T-helper 9 cell (primary cell): ENCODE results near the gene HDAC7.
"Not testable (repeated sequence)": the region's sequence is repeated elsewhere in the genome, so short reads cannot be mapped to it uniquely, and the experiment has no call there.

Experiments used
- DNase-seq: peaks from one replicate; pipeline ENCODE4 v3.0.0-alpha.2; 2020

The HDAC7 gene

DNA sequence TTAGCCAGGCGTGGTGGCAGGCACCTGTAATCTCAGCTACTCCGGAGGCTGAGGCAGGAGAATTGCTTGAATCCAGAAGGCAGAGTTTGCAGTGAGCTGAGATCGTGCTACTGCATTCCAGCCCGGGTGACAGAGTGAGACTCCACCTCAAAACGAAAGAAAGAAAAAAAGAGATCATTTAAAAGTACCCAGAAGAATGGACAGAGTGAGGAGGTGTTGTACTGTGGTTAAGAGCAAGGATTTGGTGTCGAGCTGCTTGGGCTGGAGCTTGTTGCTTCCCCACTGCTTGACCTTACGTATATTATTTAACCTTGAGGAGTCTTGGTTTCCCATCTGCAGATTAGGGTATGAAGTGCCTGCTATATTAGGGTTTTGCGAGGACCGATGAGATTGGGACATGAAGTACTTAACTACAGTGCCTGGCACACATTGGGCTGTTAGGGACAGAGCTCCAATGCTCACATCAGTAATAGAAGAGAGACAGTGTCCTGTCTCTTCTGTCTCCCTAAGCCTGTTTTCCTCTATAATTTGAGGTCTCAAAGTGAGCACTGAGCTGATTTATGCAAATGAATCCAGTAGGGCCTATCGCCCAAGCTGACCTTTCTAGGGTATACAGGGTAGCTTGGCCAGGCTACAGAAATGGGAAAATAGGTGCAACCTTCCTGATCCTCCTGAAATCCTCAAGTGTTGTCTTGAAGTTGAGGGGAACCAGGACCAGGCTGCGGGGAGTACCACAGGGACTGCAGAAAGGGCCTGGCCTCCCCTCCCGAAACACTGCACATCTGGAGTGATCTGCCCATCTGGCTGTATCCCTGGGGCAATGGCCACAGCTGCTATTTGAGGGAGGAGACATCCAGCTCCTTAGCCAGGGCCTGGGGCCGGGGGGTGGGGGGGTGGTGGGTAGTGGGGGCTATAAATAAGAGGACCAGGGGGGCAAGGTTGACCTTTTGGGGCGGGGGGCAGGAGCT, 8.6 kb upstream of the HDAC7 start:
- DNase-seq, result no peak

GRCh38 chr12:47825173-47825639, 5.5 kb upstream of the HDAC7 start:
- no peak for DNase-seq

GRCh38 chr12:47824635-47825034, 4.9 kb upstream of the HDAC7 start:
- no peak for DNase-seq

DNA sequence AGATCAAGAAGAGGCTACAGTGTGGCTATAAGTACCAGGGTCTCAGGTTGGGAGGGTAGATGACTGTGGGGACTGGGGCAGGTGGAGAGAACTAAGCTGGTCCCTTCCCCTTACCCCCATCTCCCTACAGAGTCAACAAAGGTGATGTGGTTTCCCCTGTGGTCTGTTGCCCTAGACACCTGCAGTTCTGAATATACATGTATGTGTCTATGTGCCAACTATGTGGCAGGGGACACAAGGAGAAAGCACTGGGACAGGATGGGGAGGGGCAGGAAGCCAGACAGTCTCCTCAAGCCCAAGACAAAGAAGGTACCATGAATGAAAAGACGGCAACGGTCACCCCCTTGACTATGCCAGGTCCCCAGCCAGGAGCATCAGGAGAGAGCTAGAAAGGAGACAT, 4.5 kb upstream of the HDAC7 start:
- DNase-seq, result peak; percentile 37

GRCh38 chr12:47823422-47824086, 3.9 kb upstream of the HDAC7 start:
- DNase-seq, result no peak

GRCh38 chr12:47822863-47823262, 3.2 kb upstream of the HDAC7 start:
- DNase-seq, result no peak

DNA sequence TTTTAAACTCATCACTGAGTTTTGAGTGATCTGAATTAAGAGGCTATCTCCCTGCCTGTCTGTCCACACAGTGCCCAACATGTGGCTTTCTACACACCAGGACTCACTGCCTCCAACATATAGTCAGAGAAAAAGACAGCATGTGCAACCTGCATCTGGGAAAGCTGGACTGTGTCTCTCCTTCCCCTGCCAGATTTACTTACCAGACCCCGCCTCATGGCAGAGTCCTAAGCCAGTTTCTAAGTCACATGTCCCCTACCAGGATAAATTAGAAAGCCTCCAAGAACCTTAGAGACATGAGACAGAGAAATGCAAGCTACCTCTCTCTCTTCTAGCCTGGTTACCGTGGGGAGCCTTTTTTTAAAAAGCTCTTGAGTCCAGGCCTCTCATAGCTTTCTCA, 2.7 kb upstream of the HDAC7 start:
- no peak for DNase-seq

DNA sequence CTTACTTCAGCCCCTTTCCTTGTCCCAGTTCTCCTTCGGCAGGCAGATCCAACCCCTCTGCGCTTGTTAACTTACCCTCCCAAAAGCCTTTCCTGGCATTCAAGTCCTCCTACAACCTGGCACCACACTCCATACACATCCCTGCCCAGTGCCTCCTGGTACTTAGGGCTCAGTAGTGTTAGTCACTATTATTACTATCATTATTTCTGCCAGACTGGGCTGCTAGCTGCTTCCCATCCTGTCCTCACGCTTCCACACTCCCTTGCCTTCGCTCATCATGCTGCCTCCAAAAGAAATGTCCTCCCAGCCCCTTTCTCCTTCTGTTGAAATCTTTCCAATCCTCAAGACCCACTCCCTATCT, 1.6 kb upstream of the HDAC7 start:
- DNase-seq, result no peak

DNA sequence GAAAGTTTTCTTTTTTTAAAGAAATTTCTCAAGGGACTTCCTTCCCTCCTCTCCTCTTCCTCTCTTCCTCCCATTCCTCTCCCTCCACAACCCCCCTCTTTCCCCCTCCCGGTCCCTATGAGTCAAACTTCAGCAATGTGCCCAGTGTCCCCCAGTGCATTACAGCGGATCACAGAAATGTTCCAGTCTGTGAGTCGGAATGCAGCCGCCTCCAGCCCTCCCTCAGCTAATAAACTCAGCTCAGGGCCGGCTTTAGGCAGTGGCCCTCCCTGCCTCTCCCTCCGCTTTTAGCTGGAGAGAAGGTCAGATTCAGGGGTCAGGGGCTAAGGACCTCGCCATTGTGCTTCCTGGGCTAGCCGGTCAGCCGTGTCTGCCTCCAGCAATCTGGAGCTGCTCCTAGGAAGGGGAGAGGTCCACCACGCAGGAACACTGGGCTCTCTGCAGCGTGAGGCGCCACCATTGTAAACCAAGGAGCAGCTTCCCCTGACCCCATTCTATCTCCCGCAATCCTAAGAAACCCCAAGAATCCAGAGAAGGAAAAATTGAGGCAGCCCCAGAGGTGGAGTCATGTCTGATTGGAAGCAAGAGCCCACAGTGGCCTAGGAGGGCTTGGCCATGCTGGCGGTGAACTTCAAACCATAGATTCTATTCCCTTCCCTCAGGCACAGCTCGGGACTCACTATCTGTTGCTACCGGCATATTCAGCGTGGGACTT, 1.1 kb upstream of the HDAC7 start:
- DNase-seq, result no peak

DNA sequence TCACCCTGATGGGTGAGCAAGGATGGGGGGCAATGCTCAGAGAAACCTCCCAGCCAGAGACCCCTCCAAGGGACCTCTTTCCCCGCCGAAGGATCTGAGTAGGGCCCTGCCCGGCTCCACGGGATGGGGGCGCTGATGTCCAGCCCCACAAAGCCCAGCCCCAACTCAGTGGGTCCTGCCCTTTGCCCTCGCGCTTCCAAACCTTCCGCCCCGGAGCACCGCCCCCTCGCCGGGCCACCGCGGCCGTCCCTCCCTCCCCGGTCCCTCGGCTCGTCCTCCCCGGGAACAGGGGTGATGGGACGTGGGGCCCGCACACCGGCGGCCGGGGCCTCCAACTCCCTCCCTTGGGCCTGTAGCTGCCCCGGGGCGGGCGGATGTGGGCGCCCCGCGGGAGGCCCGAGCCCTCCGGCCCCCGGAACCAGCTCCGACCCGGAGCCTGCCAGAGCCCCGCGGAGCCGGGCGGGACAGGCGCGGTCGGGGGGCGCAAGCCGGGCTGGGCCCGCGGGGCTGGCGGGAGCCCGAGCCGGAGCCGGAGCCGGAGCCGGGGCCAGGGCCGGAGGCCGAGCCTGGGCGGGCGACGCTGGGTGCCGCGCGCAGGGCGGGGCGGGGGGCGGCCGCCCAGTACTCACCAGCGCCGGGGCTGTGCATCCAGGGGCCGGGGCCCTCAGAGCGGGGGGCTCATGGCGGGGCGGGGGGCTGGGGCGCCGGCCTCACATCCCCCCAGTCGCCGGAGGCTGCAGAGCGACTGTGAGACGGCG, 386 bp downstream of the HDAC7 start:
- no peak for DNase-seq

- DNase-seq, result no peak
These were observed 1.1 kb downstream of the HDAC7 start for GRCh38 chr12:47818467-47819137.

DNA sequence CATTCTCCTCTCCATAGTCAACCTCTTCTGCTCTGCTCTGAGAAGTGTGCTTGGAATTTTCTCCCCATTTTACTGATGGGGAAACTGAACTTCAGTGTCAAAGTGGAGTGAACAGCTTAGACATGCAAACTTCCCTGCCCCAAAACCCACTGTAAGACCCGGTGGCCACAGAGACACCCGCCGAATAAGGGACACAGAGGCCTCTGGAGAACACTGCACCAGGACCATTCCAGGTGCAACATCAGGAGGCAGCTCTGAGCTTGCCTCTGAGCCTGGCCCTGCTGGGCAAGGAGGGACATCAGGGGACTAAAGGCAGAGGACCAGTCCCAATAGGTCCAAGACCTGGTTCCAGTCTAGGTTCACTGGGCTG, 1.7 kb downstream of the HDAC7 start:
- DNase-seq, result no peak

GRCh38 chr12:47817272-47818006, 2.3 kb downstream of the HDAC7 start:
- no peak for DNase-seq

- DNase-seq, result no peak
These were observed 3.1 kb downstream of the HDAC7 start for GRCh38 chr12:47816403-47817271.

DNA sequence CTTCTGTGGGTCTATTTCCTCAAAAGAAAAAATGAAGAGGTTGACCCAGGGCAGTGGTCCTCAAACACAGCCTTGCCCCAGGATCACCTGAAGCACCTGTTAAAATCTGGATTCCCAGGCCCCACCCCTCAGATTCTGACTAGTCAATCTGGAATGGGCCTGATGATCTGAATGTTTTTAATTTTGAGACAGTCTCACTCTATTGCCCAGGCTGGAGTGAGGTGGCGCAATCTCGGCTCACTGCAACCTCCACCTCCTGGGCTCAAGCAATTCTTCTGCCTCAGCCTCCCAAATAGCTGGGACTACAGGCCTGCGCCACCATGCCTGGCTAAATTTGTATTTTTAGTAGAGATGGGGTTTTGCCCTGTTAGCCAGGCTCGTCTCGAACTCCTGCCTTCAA, 4.3 kb downstream of the HDAC7 start:
- DNase-seq, result not testable (repeated sequence)

GRCh38 chr12:47814539-47815170, 5.0 kb downstream of the HDAC7 start:
- no peak for DNase-seq

DNA sequence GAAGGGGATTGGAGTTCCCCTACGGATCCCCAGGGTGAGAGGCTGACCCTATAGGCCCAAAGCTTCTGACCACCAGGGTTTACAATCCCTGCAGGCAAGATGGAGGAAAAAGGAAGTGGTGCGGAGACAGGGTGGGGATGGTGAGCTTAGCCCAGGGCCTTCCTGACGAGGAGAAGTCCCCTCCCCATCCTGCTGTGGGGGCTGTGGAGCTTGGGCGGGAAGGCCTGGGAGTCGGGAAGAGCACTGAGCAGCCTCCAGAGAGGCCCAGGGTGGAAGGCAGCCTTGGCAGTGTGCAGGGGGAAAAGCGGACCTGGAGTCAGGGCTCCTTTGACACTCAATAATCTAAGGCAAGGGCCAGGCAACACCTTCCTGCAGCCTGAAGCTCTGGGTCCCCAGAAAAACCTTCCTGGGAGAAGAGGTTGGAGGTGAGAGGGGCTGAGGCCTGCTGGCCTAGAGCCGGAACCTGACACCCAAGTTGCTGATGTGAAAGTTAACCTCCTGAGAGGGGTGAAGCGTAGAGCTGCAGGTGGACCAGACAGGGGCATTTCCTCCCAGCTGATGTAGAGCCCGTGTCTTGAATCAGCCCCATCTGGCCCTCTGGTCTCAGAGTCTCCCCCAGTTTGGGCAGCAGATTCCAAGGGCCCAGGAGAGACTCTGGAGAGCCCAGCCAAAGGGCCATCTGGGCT, 6.0 kb downstream of the HDAC7 start:
- DNase-seq, result no peak

DNA sequence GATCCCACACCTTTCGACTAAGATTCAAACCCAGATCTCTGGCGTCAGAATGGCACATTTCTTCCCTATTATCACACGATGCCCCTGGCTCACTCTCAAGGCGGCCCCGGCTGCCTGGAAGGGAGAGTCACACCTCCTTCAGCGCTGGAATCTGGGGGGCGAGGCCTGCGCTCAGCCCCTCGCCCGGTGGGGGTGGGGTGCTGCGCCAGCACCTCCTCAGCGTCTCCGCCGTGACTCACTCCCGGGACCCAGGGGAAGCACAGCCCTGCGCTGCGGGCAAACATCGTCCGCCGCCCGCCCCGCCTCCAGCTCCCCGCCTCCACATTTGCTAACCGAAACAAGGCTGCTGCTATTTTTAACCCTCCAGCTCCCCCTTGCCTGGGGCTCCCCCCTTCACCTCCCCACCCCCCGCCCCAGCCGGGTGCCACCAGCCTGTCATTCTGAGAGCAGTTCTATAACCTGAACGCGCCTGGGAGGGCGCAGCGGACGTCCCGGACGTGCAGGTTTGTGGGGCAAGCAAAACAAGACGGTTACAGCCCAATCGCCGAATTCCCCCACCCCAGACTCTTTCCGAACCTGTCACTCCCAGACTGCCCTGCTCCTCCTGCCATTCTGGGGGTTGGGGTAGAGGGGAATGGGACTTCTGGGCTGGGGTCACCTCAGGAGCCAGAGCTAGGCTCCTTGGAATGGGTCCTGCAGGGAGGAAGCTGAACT, 6.7 kb downstream of the HDAC7 start:
- peak; percentile 85 for DNase-seq
